Activated B cell treated with CpG ODN at 0.5 μM for 24 hours (primary cell): ENCODE measurements around the gene LIMS2. TPM values are rescaled to one million over a fixed set of nuclear protein-coding genes. Genes with fewer than 3 reads are reported as not detected.

Experiments
- ATAC-seq: fragments of 200-7000 bp; cut with Tn5 transposase; one replicate; pipeline ENCODE4 v1.10.0; 2021; ENCODE audit warnings: low read depth, mild to moderate bottlenecking, moderate library complexity
- CTCF ChIA-PET: fragments of 350-600 bp; sonication (Branson Sonifier 250); formaldehyde crosslinking; loops from one replicate; lab custom pipeline; 2021; ENCODE audit warnings: antibody characterized with exemption; lab: Charles Lee
- POLR2A ChIA-PET: fragments of 350-600 bp; sonication (Branson Sonifier 250); formaldehyde crosslinking; loops from one replicate; lab custom pipeline; 2021; ENCODE audit warnings: antibody characterized with exemption; lab: Charles Lee
- DNase-seq: peaks from one replicate; pipeline ENCODE4 v3.0.0; 2022
- H3K27ac Mint-ChIP-seq: one replicate; pipeline ENCODE4 v1.8.0; 2020; ENCODE audit warnings: mixed read lengths
- H3K27me3 Mint-ChIP-seq: one replicate; pipeline ENCODE4 v1.8.0; 2021; ENCODE audit warnings: mixed read lengths
- H3K36me3 Mint-ChIP-seq: one replicate; pipeline ENCODE4 v1.8.0; 2021; ENCODE audit warnings: low read depth, mixed read lengths
- H3K4me1 Mint-ChIP-seq: one replicate; pipeline ENCODE4 v1.8.0; 2021; ENCODE audit warnings: mixed read lengths
- H3K4me3 Mint-ChIP-seq: one replicate; pipeline ENCODE4 v1.8.0; 2020; ENCODE audit warnings: mild to moderate bottlenecking, mixed read lengths
- H3K9me3 Mint-ChIP-seq: one replicate; pipeline ENCODE4 v1.8.0; 2020; ENCODE audit warnings: mixed read lengths
- CTCF ChIP-seq: fragments of 200-600 bp; IDR thresholded peaks from one replicate; pipeline ENCODE4 v1.8.0; 2022; ENCODE audit warnings: antibody characterized with exemption, mild to moderate bottlenecking
- intact Hi-C: fragments of 100-400 bp; cut with micrococcal nuclease; formaldehyde crosslinking; loops from one replicate; pipeline ENCODE4 v1.15.1; 2024
- total RNA-seq: library from RNA; stranded (reverse); gene quantifications from 2 replicates; pipeline ENCODE4 v1.2.3, GENCODE V29; 2022

LIMS2 gene
- total RNA-seq, 1 donor from 2014 or later, result 5.3 TPM

DNA sequence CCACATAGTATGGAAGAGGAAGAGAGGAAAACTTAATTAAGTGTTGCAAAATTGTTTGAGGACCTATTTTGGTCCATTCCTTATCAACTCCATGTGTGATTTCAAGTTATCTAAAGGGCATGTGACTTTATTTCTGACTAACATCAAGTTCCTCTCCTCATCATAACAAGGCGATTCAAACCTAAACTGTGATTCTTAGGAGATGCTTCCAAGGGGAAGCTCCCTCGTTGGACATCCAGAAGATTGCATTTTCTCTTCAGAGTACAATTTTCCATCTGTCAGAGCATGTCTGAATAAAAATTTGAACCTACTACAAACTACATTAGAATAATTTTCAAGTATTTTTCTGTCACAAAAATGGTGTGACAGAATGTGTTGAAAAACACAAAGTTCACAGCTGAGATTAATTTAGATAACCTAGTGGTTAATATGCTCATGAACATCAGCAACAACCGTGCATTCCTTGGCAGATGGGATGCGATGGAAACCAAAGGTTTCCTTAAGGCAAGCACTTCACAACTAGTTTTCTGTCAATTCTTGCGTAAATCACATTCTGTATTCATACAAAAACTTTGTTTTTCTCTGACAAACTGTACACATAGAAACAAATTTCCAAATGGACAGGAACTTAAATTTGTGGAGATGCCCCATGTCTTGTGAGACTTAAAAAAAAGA is 30.2 kb upstream of the LIMS2 start:
- H3K36me3 Mint-ChIP-seq, result peaks cover 65% of the 10 kb centered on the region
- no peaks in the 10 kb centered on the region for H3K27me3 Mint-ChIP-seq
- no peaks in the 10 kb centered on the region for H3K9me3 Mint-ChIP-seq
- ChIA-PET POLR2A (interaction anchor here (0.5 to 1.4 kb wide), 3 partner anchors 10 to 90 kb away, joined by 3 to 8 read pairs (median 3); no protein-coding TSS in a partner anchor), CTCF (no interaction called here)
- no peak for DNase-seq
- no peak for ATAC-seq
- H3K4me3 Mint-ChIP-seq, result no peak overlapping the region
- peaks cover 35% of the 10 kb centered on the region for H3K4me1 Mint-ChIP-seq
- intact Hi-C loops, result no loop called here
- H3K27ac Mint-ChIP-seq, result no peak overlapping the region
- no peak for TF ChIP-seq CTCF

DNA sequence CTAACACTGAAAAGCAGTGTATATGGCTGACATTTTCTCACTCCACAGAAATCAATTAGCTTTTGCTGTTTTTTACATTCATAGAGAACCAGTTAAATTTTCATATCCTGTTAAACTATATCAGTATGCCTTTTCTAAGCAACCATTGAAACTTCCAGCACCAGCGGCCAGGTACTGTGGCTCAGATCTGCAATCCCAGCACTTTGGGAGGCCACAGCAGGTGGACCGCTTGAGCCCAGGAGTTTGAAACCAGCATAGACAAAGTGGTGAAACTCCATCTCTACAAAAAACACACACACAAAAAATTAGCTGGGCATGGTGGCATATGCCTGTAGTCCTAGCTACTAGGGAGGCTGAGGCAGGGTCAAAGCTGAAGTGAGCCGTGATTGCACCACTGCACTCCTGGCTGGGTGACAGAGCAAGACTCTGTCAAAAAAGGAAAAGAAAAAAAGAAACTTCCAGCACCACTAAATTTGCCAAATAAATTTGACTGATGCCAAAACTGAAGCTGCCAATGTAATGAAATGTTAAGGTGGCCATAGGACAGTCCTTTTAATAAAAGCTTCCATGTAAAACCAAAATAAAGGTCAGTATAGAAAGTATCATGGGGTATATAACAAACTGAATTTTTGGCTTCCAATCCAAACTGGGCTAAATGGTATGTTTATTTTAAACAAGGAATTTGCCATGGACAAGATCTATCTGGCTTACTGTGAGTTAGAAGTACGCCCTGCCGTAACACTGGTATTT is 29.5 kb upstream of the LIMS2 start:
- no peak for DNase-seq
- ChIA-PET POLR2A (interaction anchor here (0.5 to 1.4 kb wide), 5 partner anchors 9 to 313 kb away, joined by 3 to 8 read pairs (median 3); no protein-coding TSS in a partner anchor), CTCF (interaction anchor here (1.1 kb wide), 1 partner anchor 8 kb away, joined by 3 read pairs; no protein-coding TSS in a partner anchor)
- H3K27ac Mint-ChIP-seq, result no peak overlapping the region
- H3K4me3 Mint-ChIP-seq, result no peak overlapping the region
- peaks cover 40% of the 10 kb centered on the region for H3K4me1 Mint-ChIP-seq
- no peaks in the 10 kb centered on the region for H3K27me3 Mint-ChIP-seq
- TF ChIP-seq CTCF, result no peak
- no peak for ATAC-seq
- H3K36me3 Mint-ChIP-seq, result peaks cover 62% of the 10 kb centered on the region
- H3K9me3 Mint-ChIP-seq, result no peaks in the 10 kb centered on the region
- intact Hi-C loops, result loop anchor here (5.0 kb wide), 1 partner anchor 128 kb away; no protein-coding TSS in a partner anchor

DNA sequence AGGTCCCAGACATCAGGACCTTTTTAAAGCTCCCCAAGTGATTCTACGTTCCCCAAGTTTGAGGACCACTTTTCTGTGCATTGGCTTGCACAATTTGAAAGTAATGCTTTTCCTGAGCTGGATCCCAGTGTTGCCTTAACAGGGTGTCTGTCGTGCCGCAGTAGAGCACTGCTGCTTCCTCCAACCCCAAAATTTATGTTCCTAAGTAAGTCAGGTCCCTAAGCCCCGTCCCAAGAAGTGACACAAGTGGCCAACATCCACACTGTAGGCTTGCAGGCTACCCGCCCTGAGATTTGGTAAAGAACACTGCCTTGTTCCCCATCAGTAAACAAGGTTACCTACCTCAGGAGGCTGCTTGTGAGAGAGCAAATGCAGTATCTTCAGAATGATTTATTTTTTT is 28.0 kb upstream of the LIMS2 start:
- ChIA-PET CTCF (interaction anchor here (2.0 kb wide), 1 partner anchor 112 kb away, joined by 14 read pairs; no protein-coding TSS in a partner anchor), POLR2A (no interaction called here)
- H3K4me1 Mint-ChIP-seq, result peaks cover 40% of the 10 kb centered on the region
- intact Hi-C loops, result loop anchor here (5.0 kb wide), 1 partner anchor 126 kb away; no protein-coding TSS in a partner anchor
- ATAC-seq (no peak), DNase-seq (no peak)
- TF ChIP-seq CTCF, result no peak
- H3K9me3 Mint-ChIP-seq, result no peaks in the 10 kb centered on the region
- no peak overlapping the region for H3K4me3 Mint-ChIP-seq
- peak overlapping the region; percentile 7 for H3K27ac Mint-ChIP-seq
- H3K27me3 Mint-ChIP-seq, result no peaks in the 10 kb centered on the region
- H3K36me3 Mint-ChIP-seq, result peaks cover 55% of the 10 kb centered on the region

GRCh38 chr2:127702395-127703009 is 27.2 kb upstream of the LIMS2 start:
- ATAC-seq (no peak), DNase-seq (no peak)
- H3K27me3 Mint-ChIP-seq, result no peaks in the 10 kb centered on the region
- CTCF ChIA-PET, result interaction anchor here (0.9 to 2.0 kb wide), 3 partner anchors 111 to 224 kb away, joined by 3 to 14 read pairs (median 4); no protein-coding TSS in a partner anchor
- peak overlapping the region; percentile 90 for H3K27ac Mint-ChIP-seq
- no peak for TF ChIP-seq CTCF
- H3K36me3 Mint-ChIP-seq, result peaks cover 48% of the 10 kb centered on the region
- H3K9me3 Mint-ChIP-seq, result no peaks in the 10 kb centered on the region
- H3K4me3 Mint-ChIP-seq, result peak overlapping the region; percentile 84
- POLR2A ChIA-PET, result interaction anchor here (0.5 to 2.8 kb wide), 17 partner anchors 16 to 408 kb away, joined by 3 to 26 read pairs (median 11); partner anchors contain the start of genes ERCC3, IWS1, UGGT1 and WDR33
- intact Hi-C loops, result loop anchor here (1.0 to 5.0 kb wide), 3 partner anchors 109 to 125 kb away; partner anchors contain the start of gene WDR33
- H3K4me1 Mint-ChIP-seq, result peaks cover 40% of the 10 kb centered on the region
